ENCODE results near the gene DNMT3A.

GRCh38 chr2:25302758-25303375 lies 38.9 kb downstream of the DNMT3A start:
- no peak for TF ChIP-seq CTCF (IDR thresholded peaks at IDR 0.05; ENCODE audit: insufficient read depth, low read depth, low read length)
- no peak for TF ChIP-seq EZH2 (IDR thresholded peaks at IDR 0.05; ENCODE audit: insufficient read depth, low read length)
